ENCODE results near the gene ZBTB20. TPM values are rescaled to one million over a fixed set of nuclear protein-coding genes. Genes with fewer than 3 reads are reported as not detected.

ZBTB20 gene
- total and polyA plus RNA-seq, 12 donors = 0.57 to 105 (median 86.8) TPM

DNA sequence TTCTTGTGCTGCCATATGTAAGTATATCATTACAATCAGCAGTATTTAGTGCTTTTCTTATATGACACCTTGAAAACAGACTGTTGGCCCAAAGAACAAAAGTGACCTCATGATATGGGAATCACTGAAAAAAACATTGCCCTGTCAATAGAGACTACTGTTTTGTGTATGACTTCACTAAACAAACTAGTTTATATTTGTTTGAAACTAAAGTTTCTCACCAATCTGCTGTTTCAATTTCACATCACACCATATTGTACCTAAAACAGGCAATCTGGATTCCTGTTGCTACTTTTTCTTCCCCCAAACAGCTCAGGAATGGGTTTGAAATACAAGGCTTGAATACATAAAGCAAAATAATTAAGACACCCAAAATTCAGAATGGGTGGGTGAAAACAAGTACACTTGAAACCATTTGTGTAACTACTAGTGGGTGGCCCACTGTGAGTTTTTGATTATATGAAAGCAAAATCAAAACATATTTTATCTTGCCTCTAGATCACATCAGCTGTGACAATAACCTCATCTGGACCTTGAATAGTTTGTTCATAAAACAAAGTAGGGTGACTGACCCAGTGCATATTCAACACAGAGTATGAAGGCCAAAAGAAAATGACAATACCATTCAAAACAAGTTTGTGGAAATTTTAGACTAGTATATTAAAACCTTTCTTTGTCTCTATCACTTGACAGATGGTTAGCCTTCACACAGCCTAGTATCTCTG is 5.9 kb downstream of the ZBTB20 start:
- no peaks in the 10 kb centered on the region for H3K27me3 ChIP-seq
- H3K27ac ChIP-seq = no peak overlapping the region
- TF ChIP-seq, protein P1, sequence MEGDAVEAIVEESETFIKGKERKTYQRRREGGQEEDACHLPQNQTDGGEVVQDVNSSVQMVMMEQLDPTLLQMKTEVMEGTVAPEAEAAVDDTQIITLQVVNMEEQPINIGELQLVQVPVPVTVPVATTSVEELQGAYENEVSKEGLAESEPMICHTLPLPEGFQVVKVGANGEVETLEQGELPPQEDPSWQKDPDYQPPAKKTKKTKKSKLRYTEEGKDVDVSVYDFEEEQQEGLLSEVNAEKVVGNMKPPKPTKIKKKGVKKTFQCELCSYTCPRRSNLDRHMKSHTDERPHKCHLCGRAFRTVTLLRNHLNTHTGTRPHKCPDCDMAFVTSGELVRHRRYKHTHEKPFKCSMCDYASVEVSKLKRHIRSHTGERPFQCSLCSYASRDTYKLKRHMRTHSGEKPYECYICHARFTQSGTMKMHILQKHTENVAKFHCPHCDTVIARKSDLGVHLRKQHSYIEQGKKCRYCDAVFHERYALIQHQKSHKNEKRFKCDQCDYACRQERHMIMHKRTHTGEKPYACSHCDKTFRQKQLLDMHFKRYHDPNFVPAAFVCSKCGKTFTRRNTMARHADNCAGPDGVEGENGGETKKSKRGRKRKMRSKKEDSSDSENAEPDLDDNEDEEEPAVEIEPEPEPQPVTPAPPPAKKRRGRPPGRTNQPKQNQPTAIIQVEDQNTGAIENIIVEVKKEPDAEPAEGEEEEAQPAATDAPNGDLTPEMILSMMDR (IDR thresholded peaks at IDR 0.05) = no peak
- intact Hi-C loops (cut with DNase I) = loop anchor here in 1 of 10 donors (10.0 kb wide), 1 partner anchor 516 kb away; no protein-coding TSS in a partner anchor
- no peak overlapping the region for H3K4me3 ChIP-seq
- no peaks in the 10 kb centered on the region for H3K36me3 ChIP-seq
- DNase-seq (no peak), ATAC-seq (no peak)
- H3K9me3 ChIP-seq = no peaks in the 10 kb centered on the region
- peaks cover 0 to 38% (median 22%) of the 10 kb centered on the region in 9 donors for H3K4me1 ChIP-seq

DNA sequence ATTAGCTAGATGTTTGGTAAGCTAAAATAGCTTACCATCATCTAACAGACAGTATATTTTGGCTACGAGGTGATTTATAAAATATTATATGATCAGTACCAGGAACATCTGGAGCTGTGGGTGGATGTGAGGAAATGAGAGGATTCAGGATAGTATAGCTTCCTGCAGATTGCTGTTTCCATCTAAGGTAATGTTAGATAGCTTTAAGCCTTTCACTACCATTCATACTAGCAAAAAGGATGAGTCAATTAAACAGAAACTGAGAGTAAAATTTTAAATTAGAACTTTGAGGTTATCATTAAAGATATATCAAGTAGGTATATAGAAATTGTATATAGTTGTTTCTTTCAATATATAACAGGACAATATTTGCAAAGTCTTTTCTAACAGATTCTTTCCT is 8.0 kb downstream of the ZBTB20 start:
- Histone ChIP-seq H3K4me3 (no peak overlapping the region), H3K4me1 (peaks cover 0 to 27% (median 18%) of the 10 kb centered on the region in 9 donors), H3K9me3 (no peaks in the 10 kb centered on the region), H3K27ac (no peak overlapping the region), H3K36me3 (no peaks in the 10 kb centered on the region), H3K27me3 (no peaks in the 10 kb centered on the region)
- TF ChIP-seq, protein P1 (IDR thresholded peaks at IDR 0.05) = no peak
- ATAC-seq (no peak), DNase-seq (no peak)
- 96 to 98% methylated on average over 1 of the region's 1 CpG for WGBS, 2 donors
- intact Hi-C loops (cut with DNase I) = no loop called here

DNA sequence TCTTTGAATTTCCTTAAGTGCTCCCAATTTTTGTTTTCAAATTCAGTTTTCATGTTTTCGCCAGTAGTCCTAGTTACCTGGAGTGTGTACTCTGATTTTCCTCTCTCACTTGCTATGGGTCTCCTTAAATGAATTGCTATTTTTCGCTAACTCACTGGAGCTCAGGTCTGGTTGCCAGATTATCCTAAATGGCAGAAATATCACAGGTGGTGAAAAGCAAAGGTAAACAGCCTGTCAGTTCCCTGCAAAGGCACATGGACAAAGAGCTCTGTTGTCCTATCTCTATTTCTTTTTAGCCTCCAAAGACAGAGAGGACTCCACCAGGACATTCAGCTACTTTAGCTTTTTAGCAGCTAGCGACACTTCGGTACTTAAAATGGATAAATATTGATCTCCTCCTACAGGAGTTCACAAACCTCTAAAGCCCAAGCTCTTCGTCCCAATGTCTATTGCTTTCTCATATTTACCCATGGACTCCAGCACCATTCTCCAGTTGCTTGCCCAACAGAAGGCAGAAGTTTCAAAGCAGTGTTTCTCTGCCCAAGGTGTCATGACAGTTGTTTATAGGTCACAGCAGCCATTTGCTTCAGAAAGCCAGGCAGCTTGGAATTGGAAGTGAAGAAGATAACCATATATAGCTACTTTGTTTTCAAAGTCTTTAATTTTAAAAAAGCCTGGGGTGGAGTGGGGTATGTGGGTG is 12.3 kb downstream of the ZBTB20 start:
- Histone ChIP-seq H3K4me1 (peaks cover 0 to 12% (median 0%) of the 10 kb centered on the region in 9 donors), H3K9me3 (peaks cover 0 to 16% (median 7%) of the 10 kb centered on the region in 11 donors), H3K27me3 (no peaks in the 10 kb centered on the region), H3K4me3 (no peak overlapping the region), H3K27ac (no peak overlapping the region), H3K36me3 (no peaks in the 10 kb centered on the region)
- ATAC-seq = no peak
- TF ChIP-seq, protein P1 (IDR thresholded peaks at IDR 0.05) = no peak
- 95 to 99% methylated on average over 5 of the region's 5 CpGs for WGBS, 2 donors
- DNase-seq = no peak
- intact Hi-C loops (cut with DNase I) = no loop called here

DNA sequence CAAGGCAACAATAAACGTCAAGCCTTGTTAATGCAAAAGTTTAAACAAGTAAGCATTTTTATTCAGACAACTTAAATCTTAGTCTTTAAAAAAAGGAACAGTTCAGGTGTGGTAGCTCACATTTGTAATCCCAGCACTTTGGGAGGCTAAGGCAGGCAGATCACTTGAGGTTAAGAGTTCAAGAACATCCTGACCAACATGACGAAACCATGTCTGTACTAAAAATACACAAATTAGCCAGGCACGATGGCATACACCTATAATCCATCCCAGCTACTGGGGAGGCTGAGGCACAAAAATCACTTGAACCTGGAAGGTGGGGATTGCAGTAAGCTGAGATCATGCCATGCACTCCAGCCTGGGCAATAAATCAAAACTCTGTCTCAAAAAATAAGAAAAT is 19.9 kb downstream of the ZBTB20 start:
- Histone ChIP-seq H3K36me3 (no peaks in the 10 kb centered on the region), H3K4me3 (no peak overlapping the region), H3K27ac (no peak overlapping the region), H3K4me1 (peaks cover 0 to 13% (median 0%) of the 10 kb centered on the region in 9 donors), H3K9me3 (peaks cover 0 to 1% (median 0%) of the 10 kb centered on the region in 11 donors), H3K27me3 (no peaks in the 10 kb centered on the region)
- TF ChIP-seq, protein P1 (IDR thresholded peaks at IDR 0.05) = no peak
- DNase-seq (no peak), ATAC-seq (no peak)
- intact Hi-C loops (cut with DNase I) = no loop called here
- WGBS, 2 donors = 58 to 66% methylated on average over 3 of the region's 3 CpGs

All from heart right ventricle (tissue), 16 donors.